SK-N-SH treated with all-trans-retinoic acid at 6 μM for 48 hours (cell line): Measurements from ENCODE around the gene ENO4.

Source experiments
- ARNTL ChIP-seq: fragments of 450-650 bp; formaldehyde crosslinking; IDR thresholded peaks from 2 replicates; pipeline ENCODE4 v1.5.0; 2020; ENCODE audit warnings: low read depth, mild to moderate bottlenecking, moderate library complexity, borderline replicate concordance
- BACH2 ChIP-seq: fragments of 250-450 bp; sonication (Bioruptor Pico); IDR thresholded peaks from 2 replicates; pipeline ENCODE4 v1.9.0; 2021; ENCODE audit warnings: mild to moderate bottlenecking, borderline replicate concordance
- SNAI2 ChIP-seq: fragments of 250-450 bp; sonication (Bioruptor Pico); IDR thresholded peaks from 2 replicates; pipeline ENCODE4 v1.5.0; 2020; ENCODE audit warnings: mild to moderate bottlenecking, moderate library complexity
- ZFP3 ChIP-seq: fragments of 250-450 bp; sonication (Bioruptor Pico); IDR thresholded peaks from 2 replicates; pipeline ENCODE4 v1.5.0; 2020; ENCODE audit warnings: mild to moderate bottlenecking, moderate library complexity
- ZFP30 ChIP-seq: fragments of 450-650 bp; formaldehyde crosslinking; IDR thresholded peaks from 2 replicates; pipeline ENCODE4 v1.5.0; 2022; ENCODE audit warnings: mild to moderate bottlenecking, moderate library complexity
- ZNF565 ChIP-seq: fragments of 450-650 bp; formaldehyde crosslinking; conservative IDR thresholded peaks from 2 replicates; pipeline ENCODE4 v1.5.0; 2020; ENCODE audit warnings: low read depth, mild to moderate bottlenecking, moderate library complexity
- TF ChIP-seq, protein P1 (sequence below): fragments of 250-450 bp; sonication (Bioruptor Pico); IDR thresholded peaks from 2 replicates; pipeline ENCODE4 v1.8.0; 2021; ENCODE audit warnings: low read depth, mild to moderate bottlenecking, moderate library complexity, borderline replicate concordance
- TF ChIP-seq, protein P2 (sequence below): fragments of 250-450 bp; sonication (Bioruptor Pico); IDR thresholded peaks from 2 replicates; pipeline ENCODE4 v1.8.0; 2020; ENCODE audit warnings: mild to moderate bottlenecking, moderate library complexity, borderline replicate concordance

DNA sequence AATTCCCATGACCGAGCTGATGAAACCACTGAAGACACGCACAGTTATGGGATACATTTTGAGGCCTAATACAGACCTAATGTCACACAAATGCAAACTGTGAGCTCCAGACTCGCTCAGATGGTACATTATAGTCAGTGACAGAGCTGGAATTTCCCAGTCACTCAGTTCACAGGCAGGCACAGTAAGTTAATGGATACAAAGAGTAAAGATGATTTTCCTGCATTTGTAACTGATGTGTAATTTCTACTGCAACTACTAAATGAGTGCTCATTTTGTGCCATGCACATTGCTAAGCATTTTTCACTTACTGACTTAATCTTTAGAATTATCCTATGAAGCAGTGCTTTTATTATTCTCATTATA, 56.5 kb downstream of the ENO4 start:
- no peak for TF ChIP-seq ARNTL (CRISPR knock-in tag)
- TF ChIP-seq, protein P1, sequence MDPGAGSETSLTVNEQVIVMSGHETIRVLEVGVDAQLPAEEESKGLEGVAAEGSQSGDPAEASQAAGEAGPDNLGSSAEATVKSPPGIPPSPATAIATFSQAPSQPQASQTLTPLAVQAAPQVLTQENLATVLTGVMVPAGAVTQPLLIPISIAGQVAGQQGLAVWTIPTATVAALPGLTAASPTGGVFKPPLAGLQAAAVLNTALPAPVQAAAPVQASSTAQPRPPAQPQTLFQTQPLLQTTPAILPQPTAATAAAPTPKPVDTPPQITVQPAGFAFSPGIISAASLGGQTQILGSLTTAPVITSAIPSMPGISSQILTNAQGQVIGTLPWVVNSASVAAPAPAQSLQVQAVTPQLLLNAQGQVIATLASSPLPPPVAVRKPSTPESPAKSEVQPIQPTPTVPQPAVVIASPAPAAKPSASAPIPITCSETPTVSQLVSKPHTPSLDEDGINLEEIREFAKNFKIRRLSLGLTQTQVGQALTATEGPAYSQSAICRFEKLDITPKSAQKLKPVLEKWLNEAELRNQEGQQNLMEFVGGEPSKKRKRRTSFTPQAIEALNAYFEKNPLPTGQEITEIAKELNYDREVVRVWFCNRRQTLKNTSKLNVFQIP = no peak
- TF ChIP-seq, protein P2, sequence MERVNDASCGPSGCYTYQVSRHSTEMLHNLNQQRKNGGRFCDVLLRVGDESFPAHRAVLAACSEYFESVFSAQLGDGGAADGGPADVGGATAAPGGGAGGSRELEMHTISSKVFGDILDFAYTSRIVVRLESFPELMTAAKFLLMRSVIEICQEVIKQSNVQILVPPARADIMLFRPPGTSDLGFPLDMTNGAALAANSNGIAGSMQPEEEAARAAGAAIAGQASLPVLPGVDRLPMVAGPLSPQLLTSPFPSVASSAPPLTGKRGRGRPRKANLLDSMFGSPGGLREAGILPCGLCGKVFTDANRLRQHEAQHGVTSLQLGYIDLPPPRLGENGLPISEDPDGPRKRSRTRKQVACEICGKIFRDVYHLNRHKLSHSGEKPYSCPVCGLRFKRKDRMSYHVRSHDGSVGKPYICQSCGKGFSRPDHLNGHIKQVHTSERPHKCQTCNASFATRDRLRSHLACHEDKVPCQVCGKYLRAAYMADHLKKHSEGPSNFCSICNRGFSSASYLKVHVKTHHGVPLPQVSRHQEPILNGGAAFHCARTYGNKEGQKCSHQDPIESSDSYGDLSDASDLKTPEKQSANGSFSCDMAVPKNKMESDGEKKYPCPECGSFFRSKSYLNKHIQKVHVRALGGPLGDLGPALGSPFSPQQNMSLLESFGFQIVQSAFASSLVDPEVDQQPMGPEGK (CRISPR knock-in tag) = no peak
- no peak for TF ChIP-seq ZFP30
- TF ChIP-seq ZFP3 = no peak
- TF ChIP-seq ZNF565 (CRISPR knock-in tag) = no peak
- TF ChIP-seq SNAI2 = no peak
- no peak for TF ChIP-seq BACH2 (CRISPR knock-in tag)
